Stimulated activated CD8-positive, alpha-beta memory T cell treated with anti-CD3 and anti-CD28 coated beads, Interleukin-7, amount 100 ng/mL, for 48 hours (primary cell): ENCODE measurements around the gene CYP26B1.
"Not testable (repeated sequence)": the region's sequence is repeated elsewhere in the genome, so short reads cannot be mapped to it uniquely, and the experiment has no call there.

ENCODE experiments used
- DNase-seq, 2 donors: peaks; one replicate each; pipeline ENCODE4 v3.0.0-alpha.2; 2020; ENCODE audit warnings: low read depth in 1 of 2; ENCODE audit errors: extremely low read depth in 1 of 2

Gene CYP26B1

GRCh38 chr2:72086871-72087633, 60.6 kb downstream of the CYP26B1 start:
- not testable (repeated sequence) for DNase-seq

- no peak for DNase-seq
Measured at GRCh38 chr2:72085513-72085912, 62.1 kb downstream of the CYP26B1 start.

GRCh38 chr2:72085036-72085435, 62.6 kb downstream of the CYP26B1 start:
- no peak for DNase-seq

GRCh38 chr2:72084584-72084976, 63.1 kb downstream of the CYP26B1 start:
- no peak for DNase-seq

GRCh38 chr2:72083751-72084583, 63.7 kb downstream of the CYP26B1 start:
- DNase-seq = no peak

GRCh38 chr2:72082887-72083286, 64.8 kb downstream of the CYP26B1 start:
- no peak for DNase-seq

- no peak for DNase-seq
Measured at GRCh38 chr2:72082021-72082601, 65.6 kb downstream of the CYP26B1 start.

- DNase-seq = no peak
Measured at GRCh38 chr2:72081451-72081850, 66.2 kb downstream of the CYP26B1 start.

GRCh38 chr2:72080286-72081145, 67.1 kb downstream of the CYP26B1 start:
- no peak for DNase-seq
